ENCODE results near the gene ORC3.
A peak's percentile ranks its signal among the peaks of the same experiment; 100 is the strongest.
"Not testable (repeated sequence)": the region's sequence is repeated elsewhere in the genome, so short reads cannot be mapped to it uniquely, and the experiment has no call there.

The ORC3 gene

DNA sequence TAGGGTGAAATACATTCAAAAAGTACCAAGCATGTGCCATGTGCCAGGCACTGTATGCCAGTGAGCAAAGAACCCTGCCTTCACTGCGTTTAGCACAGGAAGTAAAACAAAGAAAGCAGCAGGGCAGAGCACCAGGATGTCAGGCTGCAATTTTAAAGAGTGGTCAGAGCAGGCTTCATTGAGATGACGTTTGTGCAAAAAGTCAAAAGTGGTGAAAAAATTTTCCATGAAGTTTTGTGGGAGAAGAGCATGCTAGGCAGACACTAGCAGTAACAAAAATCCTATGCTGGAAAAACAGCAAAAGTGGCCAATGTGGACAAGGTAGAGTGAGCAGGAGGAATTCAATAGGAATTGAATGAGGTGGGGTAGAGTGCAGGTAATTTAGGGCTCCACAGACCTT lies 80.8 kb downstream of the ORC3 start:
- Mint-ChIP-seq H3K27ac (ENCODE audit: low read depth) (peak overlapping the region; percentile 33), H3K27me3 (no peaks in the 10 kb centered on the region), H3K9me3 (no peaks in the 10 kb centered on the region), H3K4me3 (no peak overlapping the region), H3K36me3 (ENCODE audit: insufficient read depth) (peaks cover 41% of the 10 kb centered on the region), H3K4me1 (peaks cover 11% of the 10 kb centered on the region)
- ATAC-seq (replicated peaks; ENCODE audit: extremely low read depth, poor library complexity, severe bottlenecking) (no peak), DNase-seq (ENCODE audit: low spot score in 2 of 2) (no peak)

GRCh38 chr6:87671555-87672029 lies 81.7 kb downstream of the ORC3 start:
- peaks cover 11% of the 10 kb centered on the region for H3K4me1 Mint-ChIP-seq
- H3K4me3 Mint-ChIP-seq, result no peak overlapping the region
- H3K9me3 Mint-ChIP-seq, result no peaks in the 10 kb centered on the region
- DNase-seq (ENCODE audit: low spot score in 2 of 2) (no peak), ATAC-seq (replicated peaks; ENCODE audit: extremely low read depth, poor library complexity, severe bottlenecking) (no peak)
- peak overlapping the region; percentile 33 for H3K27ac Mint-ChIP-seq (ENCODE audit: low read depth)
- H3K27me3 Mint-ChIP-seq, result no peaks in the 10 kb centered on the region
- H3K36me3 Mint-ChIP-seq (ENCODE audit: insufficient read depth), result peaks cover 50% of the 10 kb centered on the region

DNA sequence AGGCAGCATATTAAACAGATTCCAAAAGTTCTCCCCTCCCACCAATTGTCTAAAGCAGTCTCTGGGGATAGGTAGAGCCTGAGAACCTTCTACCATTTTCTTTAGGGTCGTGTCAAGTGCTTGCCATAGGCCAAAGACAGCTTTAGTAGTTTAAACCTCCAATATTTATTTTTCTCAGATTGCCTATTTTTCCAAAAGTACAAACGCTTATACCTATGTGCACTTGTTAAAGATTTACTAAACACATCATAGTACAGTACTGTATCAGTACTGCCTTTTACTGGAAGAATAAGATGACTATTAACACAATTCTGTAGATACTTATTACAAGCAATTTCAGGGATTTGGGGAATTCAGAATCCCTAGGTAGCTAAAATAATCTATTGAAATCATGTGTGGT lies 82.7 kb downstream of the ORC3 start:
- Mint-ChIP-seq H3K9me3 (no peaks in the 10 kb centered on the region), H3K27me3 (no peaks in the 10 kb centered on the region), H3K4me1 (peaks cover 15% of the 10 kb centered on the region), H3K36me3 (ENCODE audit: insufficient read depth) (peaks cover 55% of the 10 kb centered on the region), H3K4me3 (no peak overlapping the region), H3K27ac (ENCODE audit: low read depth) (no peak overlapping the region)
- ATAC-seq (replicated peaks; ENCODE audit: extremely low read depth, poor library complexity, severe bottlenecking) (no peak), DNase-seq (ENCODE audit: low spot score in 2 of 2) (no peak)

DNA sequence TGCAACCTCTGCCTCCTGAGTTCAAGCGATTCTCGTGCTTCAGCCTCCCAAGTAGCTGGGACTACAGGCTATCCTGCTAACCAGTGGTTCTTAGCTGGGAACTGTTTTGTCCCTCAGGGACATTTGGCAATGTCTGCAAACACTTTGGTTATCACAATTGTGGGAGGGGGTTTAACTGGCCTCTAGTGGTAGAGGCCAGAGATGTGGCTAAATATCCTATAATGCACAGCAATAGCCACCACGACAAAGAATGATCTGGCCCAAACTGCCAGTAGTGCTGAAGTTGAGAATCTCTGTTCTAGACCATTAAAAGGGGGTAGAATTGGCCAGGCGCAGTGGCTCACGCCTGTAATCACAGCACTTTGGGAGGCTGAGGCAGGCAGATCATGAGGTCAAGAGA lies 83.3 kb downstream of the ORC3 start:
- Mint-ChIP-seq H3K27me3 (no peaks in the 10 kb centered on the region), H3K9me3 (no peaks in the 10 kb centered on the region), H3K36me3 (ENCODE audit: insufficient read depth) (peaks cover 61% of the 10 kb centered on the region), H3K4me1 (peaks cover 19% of the 10 kb centered on the region), H3K27ac (ENCODE audit: low read depth) (no peak overlapping the region), H3K4me3 (no peak overlapping the region)
- ATAC-seq (replicated peaks; ENCODE audit: extremely low read depth, poor library complexity, severe bottlenecking) (no peak), DNase-seq (ENCODE audit: low spot score in 2 of 2) (no peak)

GRCh38 chr6:87674290-87674689 lies 84.4 kb downstream of the ORC3 start:
- Mint-ChIP-seq H3K4me3 (no peak overlapping the region), H3K36me3 (ENCODE audit: insufficient read depth) (peaks cover 66% of the 10 kb centered on the region), H3K27ac (ENCODE audit: low read depth) (no peak overlapping the region), H3K4me1 (peaks cover 19% of the 10 kb centered on the region), H3K9me3 (no peaks in the 10 kb centered on the region), H3K27me3 (no peaks in the 10 kb centered on the region)
- ATAC-seq (replicated peaks; ENCODE audit: extremely low read depth, poor library complexity, severe bottlenecking) (no peak), DNase-seq (ENCODE audit: low spot score in 2 of 2) (no peak)

- Mint-ChIP-seq H3K36me3 (ENCODE audit: insufficient read depth) (peaks cover 68% of the 10 kb centered on the region), H3K27ac (ENCODE audit: low read depth) (no peak overlapping the region), H3K9me3 (no peaks in the 10 kb centered on the region), H3K4me3 (no peak overlapping the region), H3K27me3 (no peaks in the 10 kb centered on the region), H3K4me1 (peaks cover 26% of the 10 kb centered on the region)
- no peak for ATAC-seq (replicated peaks; ENCODE audit: extremely low read depth, poor library complexity, severe bottlenecking)
- DNase-seq (ENCODE audit: low spot score in 2 of 2), result no peak
Observed at GRCh38 chr6:87675004-87675681, 85.2 kb downstream of the ORC3 start.

DNA sequence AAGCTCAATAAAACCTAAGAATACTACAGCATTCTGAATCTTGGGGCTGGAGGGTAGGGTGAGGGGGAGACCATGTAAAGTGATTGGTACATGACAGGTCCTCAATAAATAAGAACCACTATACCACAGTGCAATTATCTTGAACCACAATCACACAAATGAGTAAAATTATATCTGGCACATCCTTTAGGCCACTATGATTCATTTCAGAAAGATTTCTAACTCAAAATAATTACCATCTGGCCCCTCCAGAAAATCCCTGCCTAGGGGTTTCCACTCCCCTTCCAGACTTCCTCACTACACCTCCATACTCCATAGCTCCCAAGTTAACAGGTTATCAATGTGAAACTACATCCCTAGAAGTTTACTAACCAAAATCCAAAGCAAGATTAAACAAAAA lies 92.4 kb downstream of the ORC3 start:
- Mint-ChIP-seq H3K27me3 (no peaks in the 10 kb centered on the region), H3K9me3 (no peaks in the 10 kb centered on the region), H3K4me1 (peaks cover 71% of the 10 kb centered on the region), H3K4me3 (peak overlapping the region; percentile 24), H3K27ac (ENCODE audit: low read depth) (peak overlapping the region; percentile 75), H3K36me3 (ENCODE audit: insufficient read depth) (peaks cover 36% of the 10 kb centered on the region)
- DNase-seq (ENCODE audit: low spot score in 2 of 2) (no peak), ATAC-seq (replicated peaks; ENCODE audit: extremely low read depth, poor library complexity, severe bottlenecking) (peak; percentile 53)

DNA sequence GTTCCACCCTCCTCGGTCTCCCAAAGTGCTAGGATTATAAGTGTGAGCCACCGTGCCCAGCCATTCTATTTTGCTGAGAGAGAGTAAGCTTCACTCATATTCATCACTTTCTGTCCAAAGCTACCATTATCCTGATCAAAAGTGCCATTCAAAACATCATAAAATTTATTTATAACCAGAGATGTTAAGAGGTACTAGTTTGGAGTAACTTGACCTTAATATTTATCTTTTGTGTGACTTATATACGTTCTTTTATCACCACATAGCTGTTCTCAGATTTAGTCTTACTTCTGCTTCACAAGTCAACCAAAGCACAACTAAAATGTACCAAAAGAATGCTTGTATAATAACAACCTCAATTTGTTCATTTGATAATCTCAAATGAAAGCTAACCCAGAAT lies 94.0 kb downstream of the ORC3 start:
- ATAC-seq (replicated peaks; ENCODE audit: extremely low read depth, poor library complexity, severe bottlenecking), result no peak

GRCh38 chr6:87684895-87685654 lies 95.1 kb downstream of the ORC3 start:
- H3K4me3 Mint-ChIP-seq, result no peak overlapping the region
- no peak for ATAC-seq (replicated peaks; ENCODE audit: extremely low read depth, poor library complexity, severe bottlenecking)
- peaks cover 28% of the 10 kb centered on the region for H3K36me3 Mint-ChIP-seq (ENCODE audit: insufficient read depth)
- peaks cover 61% of the 10 kb centered on the region for H3K4me1 Mint-ChIP-seq
- H3K27ac Mint-ChIP-seq (ENCODE audit: low read depth), result peak overlapping the region; percentile 46
- no peak for DNase-seq (ENCODE audit: low spot score in 2 of 2)
- no peaks in the 10 kb centered on the region for H3K27me3 Mint-ChIP-seq
- H3K9me3 Mint-ChIP-seq, result no peaks in the 10 kb centered on the region

More for the DNA sequence above, 94.0 kb downstream of the ORC3 start:
- Mint-ChIP-seq H3K9me3 (no peaks in the 10 kb centered on the region), H3K36me3 (ENCODE audit: insufficient read depth) (peaks cover 29% of the 10 kb centered on the region), H3K4me1 (peaks cover 68% of the 10 kb centered on the region), H3K27ac (ENCODE audit: low read depth) (no peak overlapping the region), H3K4me3 (peak overlapping the region; percentile 8), H3K27me3 (no peaks in the 10 kb centered on the region)
- no peak for DNase-seq (ENCODE audit: low spot score in 2 of 2)

DNA sequence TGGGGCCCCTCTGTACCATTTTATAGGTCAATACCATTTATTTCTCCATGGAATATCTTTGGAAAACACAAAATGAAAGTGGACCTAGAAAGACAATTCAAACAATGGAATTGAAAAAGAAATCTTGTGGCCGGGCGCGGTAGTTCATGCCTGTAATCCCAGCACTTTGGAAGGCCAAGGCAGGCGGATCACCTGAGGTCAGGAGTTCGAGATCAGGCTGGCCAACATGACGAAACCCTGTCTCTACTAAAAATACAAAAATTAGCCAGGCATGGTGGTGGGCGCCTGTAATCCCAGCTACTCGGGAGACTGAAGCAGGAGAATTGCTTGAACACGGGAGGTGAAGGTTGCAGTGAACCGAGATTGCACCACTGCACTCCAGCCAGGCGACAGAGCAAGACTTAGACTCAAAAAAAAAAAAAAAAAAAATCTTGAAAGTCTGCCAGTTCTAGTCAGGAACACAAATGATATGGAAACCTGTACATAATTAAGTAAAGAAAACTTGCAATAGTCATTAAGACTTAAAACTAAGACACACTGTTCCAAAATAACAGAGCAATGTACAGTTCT lies 96.8 kb downstream of the ORC3 start:
- not testable (repeated sequence) for H3K9me3 Mint-ChIP-seq; DNase-seq (ENCODE audit: low spot score in 2 of 2); H3K27me3 Mint-ChIP-seq; H3K4me3 Mint-ChIP-seq; ATAC-seq (replicated peaks; ENCODE audit: extremely low read depth, poor library complexity, severe bottlenecking)
- peaks cover 18% of the 10 kb centered on the region for H3K36me3 Mint-ChIP-seq (ENCODE audit: insufficient read depth)
- peaks cover 72% of the 10 kb centered on the region for H3K4me1 Mint-ChIP-seq
- H3K27ac Mint-ChIP-seq (ENCODE audit: low read depth), result peak overlapping the region; percentile 22

DNA sequence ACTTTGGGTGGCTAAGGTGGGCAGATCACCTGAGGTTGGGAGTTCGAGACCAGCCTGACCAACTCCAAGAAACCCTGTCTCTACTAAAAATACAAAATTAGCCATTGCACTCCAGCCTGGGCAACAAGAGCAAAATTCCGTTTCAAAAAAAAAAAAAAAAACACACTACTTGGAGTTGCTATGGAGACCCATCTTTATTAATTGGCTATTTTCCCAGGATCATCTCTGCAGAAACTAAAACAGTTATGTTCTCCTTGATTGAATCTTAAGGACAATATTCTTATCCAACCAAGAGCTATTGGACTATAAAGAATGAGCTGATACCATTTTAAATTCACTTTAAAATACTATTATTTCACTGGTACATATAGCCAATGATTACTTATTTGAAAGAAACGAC lies 97.4 kb downstream of the ORC3 start:
- Mint-ChIP-seq H3K27ac (ENCODE audit: low read depth) (peak overlapping the region; percentile 22), H3K27me3 (no peaks in the 10 kb centered on the region), H3K9me3 (no peaks in the 10 kb centered on the region), H3K36me3 (ENCODE audit: insufficient read depth) (peaks cover 12% of the 10 kb centered on the region), H3K4me3 (no peak overlapping the region), H3K4me1 (peaks cover 68% of the 10 kb centered on the region)
- DNase-seq (ENCODE audit: low spot score in 2 of 2) (no peak), ATAC-seq (replicated peaks; ENCODE audit: extremely low read depth, poor library complexity, severe bottlenecking) (no peak)

DNA sequence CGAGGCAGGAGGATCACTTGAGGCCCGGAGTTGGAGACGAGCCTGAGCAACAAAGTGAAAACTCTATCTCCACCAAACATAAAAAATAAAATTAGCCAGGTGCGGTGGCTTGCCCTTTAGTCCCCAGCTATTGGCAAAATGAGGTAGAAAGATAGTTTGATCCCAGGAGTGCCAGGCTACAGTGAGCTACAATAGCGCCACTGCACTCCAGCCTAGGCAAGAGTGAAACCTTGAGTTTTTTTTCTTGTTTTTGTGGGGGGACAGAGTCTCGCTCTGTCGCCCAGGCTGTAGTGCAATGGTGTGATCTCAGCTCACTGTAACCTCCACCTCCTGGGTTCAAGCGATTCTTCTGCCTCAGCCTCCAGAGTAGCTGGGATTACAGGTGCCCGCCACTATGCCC lies 98.0 kb downstream of the ORC3 start:
- not testable (repeated sequence) for H3K27ac Mint-ChIP-seq (ENCODE audit: low read depth); DNase-seq (ENCODE audit: low spot score in 2 of 2); H3K27me3 Mint-ChIP-seq; H3K9me3 Mint-ChIP-seq; ATAC-seq (replicated peaks; ENCODE audit: extremely low read depth, poor library complexity, severe bottlenecking); H3K4me3 Mint-ChIP-seq
- peaks cover 13% of the 10 kb centered on the region for H3K36me3 Mint-ChIP-seq (ENCODE audit: insufficient read depth)
- H3K4me1 Mint-ChIP-seq, result peaks cover 68% of the 10 kb centered on the region

- H3K9me3 Mint-ChIP-seq, result no peaks in the 10 kb centered on the region
- peaks cover 16% of the 10 kb centered on the region for H3K36me3 Mint-ChIP-seq (ENCODE audit: insufficient read depth)
- H3K27ac Mint-ChIP-seq (ENCODE audit: low read depth), result no peak overlapping the region
- peaks cover 57% of the 10 kb centered on the region for H3K4me1 Mint-ChIP-seq
- no peaks in the 10 kb centered on the region for H3K27me3 Mint-ChIP-seq
- ATAC-seq (replicated peaks; ENCODE audit: extremely low read depth, poor library complexity, severe bottlenecking), result no peak
- H3K4me3 Mint-ChIP-seq, result no peak overlapping the region
- DNase-seq (ENCODE audit: low spot score in 2 of 2), result no peak
Observed at GRCh38 chr6:87690441-87690840, 100.5 kb downstream of the ORC3 start.

All from central memory CD8-positive, alpha-beta T cell (primary cell).